IPS DF 19.7 (cell line): ENCODE data around the gene PEX5L.

Experiments used
- DNase-seq: peaks from one replicate; pipeline ENCODE4 v3.0.0-alpha.2; 2013; ENCODE audit warnings: low read depth, low spot score

Gene PEX5L

DNA sequence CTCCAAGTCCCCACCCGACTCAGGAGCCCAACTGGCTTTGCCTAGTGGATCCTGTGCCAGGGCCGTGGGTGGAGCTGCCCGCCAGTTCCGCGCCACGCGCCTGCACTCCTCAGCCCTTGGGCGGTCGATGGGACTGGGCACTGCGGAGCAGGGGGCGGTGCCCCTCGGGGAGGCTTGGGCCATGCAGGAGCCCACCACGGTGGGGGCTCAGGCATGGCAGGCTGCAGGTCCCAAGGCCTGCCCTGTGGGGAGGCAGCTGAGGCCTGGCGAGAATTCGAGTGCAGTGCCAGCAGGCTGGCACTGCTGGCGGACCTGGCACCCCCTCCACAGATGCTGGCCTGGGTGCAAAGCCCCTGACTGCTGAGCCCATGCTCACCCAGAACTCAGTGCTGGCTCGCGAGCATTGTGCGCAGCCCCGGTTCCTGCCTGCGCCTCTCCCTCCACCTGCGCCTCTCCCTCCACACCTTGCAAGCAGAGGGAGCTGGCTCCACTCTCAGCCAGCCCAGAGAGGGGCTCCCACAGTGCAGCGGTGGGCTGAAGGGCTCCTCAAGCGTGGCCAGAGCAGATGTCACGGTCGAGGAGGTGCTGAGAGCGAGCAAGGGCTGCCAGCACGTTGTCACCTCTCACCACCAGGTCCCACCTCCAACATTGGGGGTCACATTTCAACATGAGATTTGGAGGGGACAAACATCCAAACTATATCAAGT is 261.2 kb downstream of the PEX5L start:
- no peak for DNase-seq

DNA sequence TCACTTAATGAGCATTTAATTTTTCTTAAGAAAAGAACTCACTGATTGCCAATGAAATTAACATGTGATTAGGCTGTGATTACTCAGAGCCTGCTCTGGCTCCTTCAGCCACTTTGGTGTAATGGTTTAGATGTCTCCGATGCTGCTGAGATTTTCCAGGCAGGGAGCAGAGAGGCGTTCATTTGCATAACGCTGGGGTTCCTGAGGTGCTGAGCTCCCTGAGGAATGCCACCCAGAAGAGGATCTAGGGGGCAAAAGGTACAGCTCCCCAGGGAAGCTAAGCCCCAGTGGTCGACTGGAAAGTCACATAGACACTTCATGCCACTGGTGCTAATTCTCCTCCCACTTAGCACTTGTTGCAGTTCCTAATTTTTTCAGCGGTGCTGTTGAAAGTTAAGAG is 264.4 kb downstream of the PEX5L start:
- no peak for DNase-seq

DNA sequence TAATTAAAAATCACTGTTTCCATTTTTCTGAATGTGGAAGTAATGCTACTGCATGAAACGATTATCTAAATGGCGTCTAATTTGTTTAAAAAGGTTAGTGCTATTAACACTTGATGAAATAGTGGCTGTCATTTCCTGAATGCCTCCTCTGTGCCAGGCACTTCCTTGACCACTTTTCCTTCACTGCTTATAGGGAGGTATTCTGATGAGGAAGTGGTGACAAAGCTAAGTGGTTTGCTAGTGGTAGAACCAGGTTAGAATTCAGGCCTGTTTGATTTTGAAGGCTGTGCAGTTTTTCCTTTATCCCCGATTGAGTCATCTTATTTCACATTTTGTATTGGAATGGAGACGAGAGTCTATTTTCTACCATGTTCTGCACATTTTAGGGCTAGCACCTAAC is 264.9 kb downstream of the PEX5L start:
- no peak for DNase-seq

DNA sequence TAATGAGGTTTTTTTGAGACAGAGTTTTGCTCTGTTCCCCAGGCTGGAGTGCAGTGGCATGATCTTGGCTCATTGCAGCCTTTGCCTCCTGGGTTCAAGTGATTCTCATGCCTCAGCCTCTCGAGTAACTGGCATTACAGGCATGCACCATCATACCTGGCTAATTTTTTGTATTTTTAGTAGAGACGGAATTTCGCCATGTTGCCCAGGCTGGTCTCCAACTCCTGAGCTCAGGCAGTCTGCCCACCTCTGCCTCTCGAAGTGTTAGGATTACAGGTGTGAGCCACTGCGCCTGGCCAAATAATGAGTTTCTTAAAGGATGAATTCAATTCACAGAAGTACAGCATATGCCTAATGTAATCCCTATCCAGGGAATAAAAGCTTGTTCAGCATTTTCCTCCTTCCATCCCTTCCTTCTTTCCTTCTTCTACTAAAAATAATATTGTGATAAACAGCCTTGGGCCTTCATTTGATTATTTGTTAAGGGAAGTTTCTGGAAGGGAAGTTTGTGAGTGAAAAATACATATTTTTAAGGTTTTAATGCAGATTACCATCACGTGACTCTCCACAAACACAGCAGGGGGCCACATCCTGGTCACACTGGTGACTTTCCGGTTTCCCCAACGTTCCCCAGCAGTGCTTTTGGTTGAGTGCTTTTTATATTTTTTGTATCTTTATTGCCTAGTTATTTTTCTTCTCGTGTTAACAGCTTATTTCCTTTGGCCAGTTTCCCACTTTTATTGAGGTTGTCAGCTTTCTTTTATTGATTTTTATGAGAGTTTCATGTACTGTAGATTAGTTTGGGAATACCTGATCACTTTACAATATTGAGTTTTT is 267.1 kb downstream of the PEX5L start:
- no peak for DNase-seq

DNA sequence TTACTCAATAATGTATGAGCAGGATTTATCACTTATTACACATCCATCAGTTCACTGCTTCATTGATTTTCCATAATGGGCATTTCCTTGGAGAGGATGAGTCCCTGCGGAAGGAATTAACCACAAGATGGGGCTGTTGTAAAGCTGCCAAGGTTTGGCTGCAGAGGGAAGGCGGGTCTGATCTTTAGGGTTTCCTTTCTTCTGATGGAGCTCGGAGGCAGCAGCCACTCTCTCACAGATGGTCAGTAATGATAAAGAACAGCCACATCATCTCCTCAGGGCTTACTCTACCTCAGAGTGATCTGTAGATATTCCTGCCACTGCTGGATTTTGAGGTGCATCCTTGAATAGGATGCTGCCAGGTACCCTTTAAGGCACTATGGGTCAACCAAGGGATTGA is 268.7 kb downstream of the PEX5L start:
- DNase-seq = peak; percentile 23

DNA sequence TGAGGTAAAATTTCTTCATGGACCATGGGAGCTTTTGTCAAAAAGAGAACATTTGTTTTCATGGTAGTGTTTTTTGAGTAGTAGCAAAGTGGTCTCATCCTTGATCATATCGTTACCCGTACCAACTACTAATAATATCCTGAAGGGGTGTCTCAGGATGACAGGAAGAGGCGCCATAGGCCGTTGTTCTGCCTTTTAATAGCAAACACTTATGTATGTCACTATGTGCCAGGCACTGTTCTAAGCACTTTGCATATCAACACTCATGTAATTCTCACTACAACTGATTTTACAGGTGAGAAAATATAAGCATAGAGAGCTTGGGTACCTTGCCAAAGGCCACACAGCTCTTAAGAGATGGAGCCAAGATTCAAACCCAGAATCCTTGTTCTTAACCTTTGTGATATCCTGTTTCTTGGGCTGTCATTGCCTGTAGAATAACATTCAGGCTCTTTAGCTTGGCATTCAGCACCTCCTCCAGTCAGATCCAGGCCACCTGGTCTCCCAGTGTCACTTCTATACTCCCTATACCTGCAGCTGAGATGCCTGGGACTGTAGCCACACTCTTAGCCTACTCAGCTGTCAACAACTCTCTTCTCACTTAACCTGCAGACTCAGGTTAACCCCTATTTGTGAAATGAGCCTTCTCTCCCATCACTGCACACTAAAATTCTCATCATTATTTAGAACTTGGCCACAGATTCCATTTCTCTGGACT is 270.2 kb downstream of the PEX5L start:
- no peak for DNase-seq

DNA sequence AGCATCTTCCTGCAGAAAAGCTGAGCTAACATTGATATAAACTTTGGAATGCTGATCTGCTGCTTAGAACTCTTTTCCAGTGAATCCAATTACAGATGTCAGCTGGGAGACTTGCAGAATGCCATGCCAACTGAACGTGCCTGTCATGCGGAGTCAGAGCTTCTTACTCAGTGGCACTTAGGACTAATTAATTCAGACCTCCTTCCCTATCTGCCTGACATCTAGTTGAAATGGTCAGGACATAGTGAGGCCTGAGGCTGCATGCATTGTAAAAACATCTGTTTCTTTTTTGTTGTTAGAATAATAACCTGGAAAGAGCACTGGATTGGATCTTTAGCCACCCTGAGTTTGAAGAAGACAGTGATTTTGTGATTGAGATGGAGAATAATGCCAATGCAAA is 271.3 kb downstream of the PEX5L start:
- DNase-seq = no peak

DNA sequence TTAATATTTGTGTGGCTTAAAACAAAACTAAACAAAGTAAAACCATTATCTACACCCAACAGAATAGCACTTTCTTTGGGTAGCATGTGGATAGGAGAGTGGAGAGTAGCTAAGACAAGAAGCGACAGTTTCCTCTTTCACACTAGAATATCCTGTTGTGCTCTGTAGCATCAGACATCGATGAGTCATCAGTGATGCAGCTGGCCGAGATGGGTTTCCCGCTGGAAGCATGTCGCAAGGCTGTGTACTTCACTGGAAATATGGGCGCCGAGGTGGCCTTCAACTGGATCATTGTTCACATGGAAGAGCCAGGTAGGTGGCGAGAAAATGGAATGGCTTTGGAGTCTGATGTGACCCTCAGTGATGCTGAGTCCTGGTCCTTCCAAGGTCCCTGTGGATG is 275.8 kb downstream of the PEX5L start:
- no peak for DNase-seq

DNA sequence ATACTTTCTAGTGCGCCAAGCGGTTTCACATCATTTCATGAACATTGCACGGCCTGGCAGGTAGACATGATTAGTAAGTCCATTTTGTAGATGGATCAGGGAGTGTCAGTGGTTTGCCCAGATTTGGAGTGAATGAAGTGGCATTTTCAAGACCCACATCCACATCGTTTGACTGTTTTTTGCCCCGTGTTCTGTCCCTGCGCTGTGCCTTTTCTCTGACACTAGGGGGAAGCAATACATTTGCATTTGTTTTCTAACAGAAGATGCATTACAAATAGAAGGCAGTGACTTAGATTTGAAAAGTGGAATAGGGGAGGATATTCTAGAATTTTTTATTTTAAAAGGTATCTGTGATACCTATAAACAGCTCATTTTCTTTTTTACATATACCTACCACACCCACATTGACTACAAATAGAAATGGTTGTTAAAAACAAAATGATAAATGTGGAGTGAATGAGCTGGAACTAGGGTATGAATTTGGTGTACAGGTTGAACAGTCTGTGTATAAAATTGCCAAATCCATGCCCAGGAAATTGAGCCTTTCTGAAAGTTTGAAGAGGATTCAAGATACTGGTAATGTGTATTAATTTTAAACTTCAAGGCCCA is 285.9 kb downstream of the PEX5L start:
- no peak for DNase-seq

DNA sequence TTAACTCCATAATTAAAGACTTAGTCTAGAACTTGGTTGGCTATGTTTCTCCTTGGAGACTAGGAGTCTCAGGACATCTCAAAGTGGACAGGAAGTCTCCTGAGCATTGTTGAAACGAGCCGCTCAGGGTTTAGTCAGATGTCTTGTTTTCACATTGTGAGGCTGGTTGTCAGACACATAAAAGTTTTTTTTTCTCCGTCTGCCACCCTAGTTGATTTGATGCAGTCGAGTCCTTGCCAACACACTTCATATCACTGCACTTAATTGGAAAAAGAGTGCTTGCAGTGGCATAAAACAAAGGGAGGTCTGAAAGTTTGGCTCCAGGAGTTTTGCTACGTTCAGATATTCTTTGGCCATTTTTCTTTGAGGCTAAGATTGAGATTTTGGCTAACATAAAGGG is 291.0 kb downstream of the PEX5L start:
- no peak for DNase-seq

DNA sequence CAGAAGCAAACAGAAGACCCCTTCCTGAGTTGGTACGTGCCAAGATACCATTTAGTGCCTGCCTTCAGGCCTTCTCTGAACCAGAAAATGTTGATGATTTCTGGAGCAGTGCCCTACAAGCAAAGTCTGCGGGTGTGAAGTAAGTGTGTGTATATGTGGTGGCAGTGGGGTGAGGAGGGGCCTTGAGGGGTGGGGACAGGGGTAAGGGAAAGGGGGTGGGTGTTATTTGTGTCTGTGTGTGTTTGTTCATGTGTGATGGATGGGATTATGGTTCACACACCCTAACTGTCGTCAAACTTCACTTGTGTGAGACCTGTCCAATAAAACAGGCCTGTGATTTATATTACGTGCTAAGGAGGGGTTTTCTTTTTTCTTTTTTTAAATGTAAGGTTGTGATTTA is 291.7 kb downstream of the PEX5L start:
- no peak for DNase-seq
